ENCODE results near the gene SRA1. TPM values are rescaled to one million over a fixed set of nuclear protein-coding genes. Genes with fewer than 3 reads are reported as not detected.

Gene SRA1
- total RNA-seq, 1 donor from 2014 or later: 42.1 TPM

Other genes with a start within 250 kb of the SRA1 start
- 25.1 and 31.6 TPM in 2 replicates for gene HBEGF, start 210.9 kb downstream of the SRA1 start, total RNA-seq
- 0.07 TPM in 1 of 2 replicates, not detected in the other for gene SLC4A9, start 197.3 kb downstream of the SRA1 start, total RNA-seq
- gene ANKHD1, start 155.6 kb downstream of the SRA1 start, total RNA-seq: 62.9 and 80.4 TPM in 2 replicates
- 6.4 and 13.3 TPM in 2 replicates for gene EIF4EBP3, start 9.8 kb downstream of the SRA1 start, total RNA-seq
- gene APBB3, start 7.1 kb upstream of the SRA1 start, total RNA-seq: 9.6 and 13.3 TPM in 2 replicates
- 55.9 and 60.5 TPM in 2 replicates for gene SLC35A4, start 7.4 kb upstream of the SRA1 start, total RNA-seq
- gene CD14, start 75.7 kb upstream of the SRA1 start, total RNA-seq: 0.29 and 1.9 TPM in 2 replicates
- 35.6 and 66.8 TPM in 2 replicates for gene TMCO6, start 82.0 kb upstream of the SRA1 start, total RNA-seq
- gene NDUFA2, start 90.2 kb upstream of the SRA1 start, total RNA-seq: 46.4 and 51.2 TPM in 2 replicates
- 107 and 111 TPM in 2 replicates for gene IK, start 90.4 kb upstream of the SRA1 start, total RNA-seq
- gene WDR55, start 107.4 kb upstream of the SRA1 start, total RNA-seq: 20.1 and 22.5 TPM in 2 replicates
- 0.34 and 1.0 TPM in 2 replicates for gene DND1, start 116.1 kb upstream of the SRA1 start, total RNA-seq
- 80.6 and 97.1 TPM in 2 replicates for gene HARS1, start 133.9 kb upstream of the SRA1 start, total RNA-seq
- gene HARS2, start 134.0 kb upstream of the SRA1 start, total RNA-seq: 31.6 and 33.9 TPM in 2 replicates
- gene ZMAT2, start 143.0 kb upstream of the SRA1 start, total RNA-seq: 27.2 and 42.4 TPM in 2 replicates
- gene PCDHA1, start 228.7 kb upstream of the SRA1 start, total RNA-seq: not detected in 2 replicates
- not detected in 2 replicates for gene PCDHA2, start 237.4 kb upstream of the SRA1 start, total RNA-seq
- 0.07 and 0.25 TPM in 2 replicates for gene PCDHA3, start 243.6 kb upstream of the SRA1 start, total RNA-seq
- 0.27 and 1.2 TPM in 2 replicates for gene PCDHA4, start 249.6 kb upstream of the SRA1 start, total RNA-seq

All from kidney epithelial cell (primary cell).